Astrocyte (in vitro differentiated cells and primary cell): ENCODE measurements around the gene CDC20. TPM values are rescaled to one million over a fixed set of nuclear protein-coding genes. Genes with fewer than 3 reads are reported as not detected.

Source experiments
- DNase-seq: peaks from one replicate; pipeline ENCODE4 v3.0.0-alpha.2; 2010; ENCODE audit warnings: low read depth
- FAIRE-seq: peaks from 2 replicates; lab custom pipeline; 2011; peaks lifted over from hg19 to GRCh38; lab: Jason Lieb, UNC
- H2AFZ ChIP-seq: 2 replicates; pipeline ENCODE4 v1.6.0; 2012; ENCODE audit warnings: low read depth, low read length, inconsistent platforms
- H3K27ac ChIP-seq: 2 replicates; pipeline ENCODE4 v1.5.1; 2011; ENCODE audit warnings: low read depth, low read length, inconsistent platforms
- H3K27me3 ChIP-seq: 2 replicates; pipeline ENCODE4 v1.6.0; 2011; ENCODE audit warnings: low read length, inconsistent platforms; ENCODE audit not compliant: insufficient read depth
- H3K36me3 ChIP-seq: 2 replicates; pipeline ENCODE4 v1.5.1; 2011; ENCODE audit warnings: low read length, inconsistent platforms; ENCODE audit not compliant: insufficient read depth
- H3K4me1 ChIP-seq: 2 replicates; pipeline ENCODE4 v1.5.1; 2011; ENCODE audit warnings: low read length, inconsistent platforms; ENCODE audit not compliant: insufficient read depth
- H3K4me2 ChIP-seq: 2 replicates; pipeline ENCODE4 v1.6.0; 2012; ENCODE audit warnings: low read length, inconsistent platforms
- H3K4me3 ChIP-seq: 2 replicates; pipeline ENCODE4 v1.5.1; 2011; ENCODE audit warnings: low read depth, mild to moderate bottlenecking, low read length, inconsistent platforms; ENCODE audit not compliant: insufficient read depth
- H3K79me2 ChIP-seq: 2 replicates; pipeline ENCODE4 v1.6.0; 2012; ENCODE audit warnings: mild to moderate bottlenecking, low read length, inconsistent platforms; ENCODE audit not compliant: insufficient read depth
- H3K9ac ChIP-seq: 2 replicates; pipeline ENCODE4 v1.6.0; 2012; ENCODE audit warnings: mild to moderate bottlenecking, low read length, inconsistent platforms
- H3K9me3 ChIP-seq: 2 replicates; pipeline ENCODE4 v1.5.1; 2012; ENCODE audit warnings: low read depth, mild to moderate bottlenecking, low read length, inconsistent platforms; ENCODE audit not compliant: insufficient read depth
- H4K20me1 ChIP-seq: 2 replicates; pipeline ENCODE4 v1.6.0; 2012; ENCODE audit warnings: low read length, inconsistent platforms; ENCODE audit not compliant: insufficient read depth
- H3K27ac Mint-ChIP-seq: one replicate; pipeline ENCODE4 v1.8.0; 2021; ENCODE audit warnings: mild to moderate bottlenecking, mixed read lengths; ENCODE audit not compliant: unreplicated experiment
- H3K27me3 Mint-ChIP-seq: one replicate; pipeline ENCODE4 v1.8.0; 2021; ENCODE audit warnings: low read depth, mixed read lengths; ENCODE audit not compliant: unreplicated experiment
- H3K36me3 Mint-ChIP-seq: one replicate; pipeline ENCODE4 v1.8.0; 2021; ENCODE audit warnings: low read depth, mixed read lengths; ENCODE audit not compliant: unreplicated experiment
- H3K4me1 Mint-ChIP-seq: one replicate; pipeline ENCODE4 v1.8.0; 2021; ENCODE audit warnings: low read depth, mixed read lengths; ENCODE audit not compliant: unreplicated experiment
- H3K4me3 Mint-ChIP-seq: one replicate; pipeline ENCODE4 v1.8.0; 2021; ENCODE audit warnings: mild to moderate bottlenecking, moderate library complexity, mixed read lengths; ENCODE audit not compliant: unreplicated experiment
- H3K9me3 Mint-ChIP-seq: one replicate; pipeline ENCODE4 v1.8.0; 2021; ENCODE audit warnings: mild to moderate bottlenecking, mixed read lengths; ENCODE audit not compliant: unreplicated experiment
- EZH2 ChIP-seq: IDR thresholded peaks from 2 replicates; pipeline ENCODE4 v1.6.1; 2012; ENCODE audit warnings: mild to moderate bottlenecking, low read length, inconsistent platforms; ENCODE audit not compliant: insufficient read depth
- total RNA-seq: library from RNA; stranded (reverse); gene quantifications from 2 replicates; pipeline ENCODE4 v1.2.1, GENCODE V29; 2021
- TF ChIP-seq, protein P1 (sequence below): IDR thresholded peaks from 2 replicates; pipeline ENCODE4 v1.5.1; 2011; ENCODE audit warnings: low read depth, mild to moderate bottlenecking, inconsistent platforms, low read length, moderate library complexity; ENCODE audit not compliant: insufficient read depth

CDC20 gene
- total RNA-seq, 1 donor from 2014 or later: 14.5 TPM

DNA sequence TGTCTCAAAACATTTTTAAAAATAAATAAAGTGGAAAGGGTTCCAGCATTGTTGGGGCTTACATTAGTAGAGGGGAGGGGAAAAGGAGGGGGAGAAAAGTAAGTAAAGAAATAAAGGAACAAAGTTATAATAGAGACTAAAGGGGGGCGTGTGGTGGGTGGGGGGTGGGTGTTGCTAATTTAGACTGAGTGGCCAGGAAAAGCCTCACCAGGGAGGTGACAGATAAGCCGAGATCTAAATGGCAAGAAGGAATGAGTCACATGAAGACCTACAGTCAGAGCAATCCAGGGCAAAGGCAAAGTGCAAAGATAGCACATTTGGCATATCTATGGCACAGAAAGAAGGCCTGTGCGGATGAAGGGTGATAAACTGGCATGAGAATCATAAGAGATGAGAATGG, 13.7 kb upstream of the CDC20 start:
- Histone ChIP-seq H3K9ac (no peak overlapping the region), H3K4me2 (no peak overlapping the region), H3K27me3 (peaks cover under 1% of the 10 kb centered on the region), H3K9me3 (no peaks in the 10 kb centered on the region), H3K79me2 (no peaks in the 10 kb centered on the region), H2AFZ (no peak overlapping the region), H3K27ac (no peak overlapping the region), H3K4me1 (peaks cover 14% of the 10 kb centered on the region), H3K36me3 (no peaks in the 10 kb centered on the region), H3K4me3 (no peak overlapping the region), H4K20me1 (no peaks in the 10 kb centered on the region)
- Mint-ChIP-seq H3K9me3 (peaks cover 4% of the 10 kb centered on the region), H3K4me3 (no peak overlapping the region), H3K36me3 (no peaks in the 10 kb centered on the region), H3K27ac (no peak overlapping the region), H3K27me3 (peaks cover 6% of the 10 kb centered on the region), H3K4me1 (peaks cover 6% of the 10 kb centered on the region)
- TF ChIP-seq, protein P1, sequence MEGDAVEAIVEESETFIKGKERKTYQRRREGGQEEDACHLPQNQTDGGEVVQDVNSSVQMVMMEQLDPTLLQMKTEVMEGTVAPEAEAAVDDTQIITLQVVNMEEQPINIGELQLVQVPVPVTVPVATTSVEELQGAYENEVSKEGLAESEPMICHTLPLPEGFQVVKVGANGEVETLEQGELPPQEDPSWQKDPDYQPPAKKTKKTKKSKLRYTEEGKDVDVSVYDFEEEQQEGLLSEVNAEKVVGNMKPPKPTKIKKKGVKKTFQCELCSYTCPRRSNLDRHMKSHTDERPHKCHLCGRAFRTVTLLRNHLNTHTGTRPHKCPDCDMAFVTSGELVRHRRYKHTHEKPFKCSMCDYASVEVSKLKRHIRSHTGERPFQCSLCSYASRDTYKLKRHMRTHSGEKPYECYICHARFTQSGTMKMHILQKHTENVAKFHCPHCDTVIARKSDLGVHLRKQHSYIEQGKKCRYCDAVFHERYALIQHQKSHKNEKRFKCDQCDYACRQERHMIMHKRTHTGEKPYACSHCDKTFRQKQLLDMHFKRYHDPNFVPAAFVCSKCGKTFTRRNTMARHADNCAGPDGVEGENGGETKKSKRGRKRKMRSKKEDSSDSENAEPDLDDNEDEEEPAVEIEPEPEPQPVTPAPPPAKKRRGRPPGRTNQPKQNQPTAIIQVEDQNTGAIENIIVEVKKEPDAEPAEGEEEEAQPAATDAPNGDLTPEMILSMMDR: no peak
- no peak for TF ChIP-seq EZH2
- DNase-seq (no peak), FAIRE-seq (no peak)

DNA sequence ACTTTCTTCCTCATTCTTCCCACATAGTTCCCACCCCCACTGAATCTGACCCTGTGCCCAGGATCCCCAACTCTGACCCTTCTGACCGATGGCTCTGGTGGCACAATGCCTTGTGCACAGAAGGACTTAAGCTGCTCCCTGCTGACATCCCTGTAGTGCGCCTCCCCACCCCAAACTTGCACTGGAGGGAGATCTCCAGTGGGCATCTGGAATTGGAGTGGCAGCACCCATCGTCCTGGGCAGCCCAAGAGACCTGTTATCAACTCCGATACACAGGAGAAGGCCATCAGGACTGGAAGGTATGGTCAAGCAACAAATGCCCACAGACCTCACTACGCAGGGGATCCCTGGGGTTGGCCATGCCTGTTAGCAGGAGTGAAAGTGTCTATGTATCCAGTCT, 12.1 kb upstream of the CDC20 start:
- Mint-ChIP-seq H3K27me3 (no peaks in the 10 kb centered on the region), H3K9me3 (peaks cover 2% of the 10 kb centered on the region), H3K4me3 (no peak overlapping the region), H3K36me3 (no peaks in the 10 kb centered on the region), H3K4me1 (peaks cover 6% of the 10 kb centered on the region), H3K27ac (no peak overlapping the region)
- FAIRE-seq (no peak), DNase-seq (no peak)
- Histone ChIP-seq H2AFZ (no peak overlapping the region), H3K79me2 (no peaks in the 10 kb centered on the region), H3K36me3 (no peaks in the 10 kb centered on the region), H4K20me1 (no peaks in the 10 kb centered on the region), H3K27ac (no peak overlapping the region), H3K4me2 (no peak overlapping the region), H3K4me3 (no peak overlapping the region), H3K27me3 (no peaks in the 10 kb centered on the region), H3K9ac (no peak overlapping the region), H3K9me3 (no peaks in the 10 kb centered on the region), H3K4me1 (peaks cover 17% of the 10 kb centered on the region)
- TF ChIP-seq, protein P1: no peak

DNA sequence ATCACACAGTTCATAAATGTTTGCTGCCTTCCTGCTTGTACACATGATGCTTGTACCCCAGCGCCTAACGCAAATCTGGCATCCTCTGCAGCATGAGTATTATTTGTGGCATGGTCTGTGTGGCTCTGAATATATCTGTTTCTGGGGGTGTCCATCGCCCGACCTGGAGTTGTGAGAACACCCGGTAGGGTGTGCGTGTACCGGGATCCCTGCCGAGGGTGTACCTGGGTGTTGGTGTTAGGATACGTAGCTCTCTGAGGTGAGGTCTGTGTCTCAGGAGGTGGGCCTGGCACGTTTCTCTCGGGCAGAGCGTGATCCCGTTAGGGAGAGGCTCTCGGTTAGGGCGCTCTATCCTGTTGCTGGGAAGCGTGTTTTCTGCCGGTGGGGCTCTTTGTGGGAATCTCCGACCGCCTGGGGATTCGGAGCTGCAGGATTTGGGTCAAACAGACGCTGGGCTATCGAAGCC, 10.4 kb upstream of the CDC20 start:
- FAIRE-seq: no peak
- H3K4me2 ChIP-seq: peak overlapping the region; percentile 92

More for the DNA sequence above, 10.4 kb upstream of the CDC20 start:
- H3K4me3 ChIP-seq: peak overlapping the region; percentile 63
- no peak for TF ChIP-seq EZH2
- TF ChIP-seq, protein P1: no peak
- H3K4me1 Mint-ChIP-seq: peaks cover 6% of the 10 kb centered on the region
- H3K4me3 Mint-ChIP-seq: peak overlapping the region; percentile 50
- no peaks in the 10 kb centered on the region for H3K27me3 Mint-ChIP-seq
- H3K79me2 ChIP-seq: no peaks in the 10 kb centered on the region
- no peaks in the 10 kb centered on the region for H3K9me3 ChIP-seq
- no peaks in the 10 kb centered on the region for H3K36me3 Mint-ChIP-seq
- H3K4me1 ChIP-seq: peaks cover 17% of the 10 kb centered on the region
- H3K36me3 ChIP-seq: no peaks in the 10 kb centered on the region
- no peaks in the 10 kb centered on the region for H4K20me1 ChIP-seq
- no peak for DNase-seq
- H3K27me3 ChIP-seq: no peaks in the 10 kb centered on the region
- H3K9ac ChIP-seq: peak overlapping the region; percentile 67
- peaks cover 2% of the 10 kb centered on the region for H3K9me3 Mint-ChIP-seq
- no peak overlapping the region for H3K27ac Mint-ChIP-seq
- peak overlapping the region; percentile 88 for H2AFZ ChIP-seq
- no peak overlapping the region for H3K27ac ChIP-seq
